ENCODE measurements around the gene OCA2. TPM values are rescaled to one million over a fixed set of nuclear protein-coding genes. Genes with fewer than 3 reads are reported as not detected.
"Not testable (repeated sequence)": the region's sequence is repeated elsewhere in the genome, so short reads cannot be mapped to it uniquely, and the experiment has no call there.

OCA2 gene
- total RNA-seq, 1 experiment from 2014 or later: not detected

DNA sequence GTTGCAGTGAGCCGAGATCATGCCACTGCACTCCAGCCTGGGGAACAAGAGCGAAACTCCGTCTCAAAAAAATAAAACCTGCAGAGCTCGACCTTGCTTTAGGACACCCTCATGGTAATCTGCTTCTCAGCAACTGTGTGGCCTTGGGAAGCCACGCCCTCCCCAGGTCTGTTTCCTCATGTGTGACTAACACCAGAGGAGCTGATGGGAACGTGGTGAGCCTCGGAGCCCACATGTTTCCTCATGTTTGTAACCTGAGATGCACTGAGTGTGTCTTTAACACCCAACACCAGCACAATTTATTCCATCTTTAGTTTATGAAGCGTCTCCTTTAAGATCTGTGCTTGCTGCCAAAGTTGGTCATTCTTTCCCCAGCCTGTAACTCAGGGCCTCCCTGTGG, 142.8 kb downstream of the OCA2 start:
- intact Hi-C loops (cut with micrococcal nuclease): no loop called here
- Mint-ChIP-seq H3K27ac (ENCODE audit: low read depth, unreplicated experiment) (no peak overlapping the region), H3K36me3 (ENCODE audit: insufficient read depth, unreplicated experiment) (no peaks in the 10 kb centered on the region), H3K9me3 (ENCODE audit: unreplicated experiment) (peaks cover 37% of the 10 kb centered on the region), H3K4me3 (ENCODE audit: unreplicated experiment) (no peak overlapping the region), H3K4me1 (ENCODE audit: insufficient read depth, unreplicated experiment) (no peaks in the 10 kb centered on the region), H3K27me3 (ENCODE audit: insufficient read depth, unreplicated experiment) (no peaks in the 10 kb centered on the region)
- ChIA-PET CTCF (no interaction called here), POLR2A (no interaction called here)
- TF ChIP-seq, protein P1, sequence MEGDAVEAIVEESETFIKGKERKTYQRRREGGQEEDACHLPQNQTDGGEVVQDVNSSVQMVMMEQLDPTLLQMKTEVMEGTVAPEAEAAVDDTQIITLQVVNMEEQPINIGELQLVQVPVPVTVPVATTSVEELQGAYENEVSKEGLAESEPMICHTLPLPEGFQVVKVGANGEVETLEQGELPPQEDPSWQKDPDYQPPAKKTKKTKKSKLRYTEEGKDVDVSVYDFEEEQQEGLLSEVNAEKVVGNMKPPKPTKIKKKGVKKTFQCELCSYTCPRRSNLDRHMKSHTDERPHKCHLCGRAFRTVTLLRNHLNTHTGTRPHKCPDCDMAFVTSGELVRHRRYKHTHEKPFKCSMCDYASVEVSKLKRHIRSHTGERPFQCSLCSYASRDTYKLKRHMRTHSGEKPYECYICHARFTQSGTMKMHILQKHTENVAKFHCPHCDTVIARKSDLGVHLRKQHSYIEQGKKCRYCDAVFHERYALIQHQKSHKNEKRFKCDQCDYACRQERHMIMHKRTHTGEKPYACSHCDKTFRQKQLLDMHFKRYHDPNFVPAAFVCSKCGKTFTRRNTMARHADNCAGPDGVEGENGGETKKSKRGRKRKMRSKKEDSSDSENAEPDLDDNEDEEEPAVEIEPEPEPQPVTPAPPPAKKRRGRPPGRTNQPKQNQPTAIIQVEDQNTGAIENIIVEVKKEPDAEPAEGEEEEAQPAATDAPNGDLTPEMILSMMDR (IDR thresholded peaks at IDR 0.05; ENCODE audit: unreplicated experiment): no peak
- DNase-seq (ENCODE audit: unreplicated experiment): no peak
- no TSS peak for BruUV-seq (replicated peaks)

DNA sequence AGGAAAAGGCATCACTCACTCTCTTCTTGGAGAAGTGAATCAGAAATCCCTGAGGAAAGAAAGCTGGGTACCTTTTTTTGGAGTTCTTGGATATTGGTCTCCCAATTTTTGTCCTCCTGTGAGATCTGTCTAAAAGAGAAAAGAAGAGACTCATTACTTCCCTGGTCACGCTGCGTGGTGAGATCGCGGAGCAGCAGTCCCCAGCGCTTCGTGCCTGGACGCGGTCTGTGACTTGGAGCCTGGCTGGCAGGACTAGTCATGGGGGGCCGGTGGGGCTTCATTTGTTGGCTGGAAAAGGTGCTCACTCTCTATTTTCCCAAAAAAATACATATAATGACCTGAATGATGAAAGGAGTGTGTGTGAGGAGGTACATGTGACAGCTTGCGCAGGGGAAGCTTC, 144.0 kb downstream of the OCA2 start:
- DNase-seq (ENCODE audit: unreplicated experiment): no peak
- POLR2A ChIA-PET: no interaction called here
- no peaks in the 10 kb centered on the region for H3K4me1 Mint-ChIP-seq (ENCODE audit: insufficient read depth, unreplicated experiment)
- no TSS peak for BruUV-seq (replicated peaks)
- CTCF ChIA-PET: no interaction called here
- peaks cover 36% of the 10 kb centered on the region for H3K9me3 Mint-ChIP-seq (ENCODE audit: unreplicated experiment)
- TF ChIP-seq, protein P1 (IDR thresholded peaks at IDR 0.05; ENCODE audit: unreplicated experiment): no peak
- intact Hi-C loops (cut with micrococcal nuclease): no loop called here
- H3K27ac Mint-ChIP-seq (ENCODE audit: low read depth, unreplicated experiment): no peak overlapping the region
- no peaks in the 10 kb centered on the region for H3K36me3 Mint-ChIP-seq (ENCODE audit: insufficient read depth, unreplicated experiment)
- H3K4me3 Mint-ChIP-seq (ENCODE audit: unreplicated experiment): no peak overlapping the region
- H3K27me3 Mint-ChIP-seq (ENCODE audit: insufficient read depth, unreplicated experiment): no peaks in the 10 kb centered on the region

DNA sequence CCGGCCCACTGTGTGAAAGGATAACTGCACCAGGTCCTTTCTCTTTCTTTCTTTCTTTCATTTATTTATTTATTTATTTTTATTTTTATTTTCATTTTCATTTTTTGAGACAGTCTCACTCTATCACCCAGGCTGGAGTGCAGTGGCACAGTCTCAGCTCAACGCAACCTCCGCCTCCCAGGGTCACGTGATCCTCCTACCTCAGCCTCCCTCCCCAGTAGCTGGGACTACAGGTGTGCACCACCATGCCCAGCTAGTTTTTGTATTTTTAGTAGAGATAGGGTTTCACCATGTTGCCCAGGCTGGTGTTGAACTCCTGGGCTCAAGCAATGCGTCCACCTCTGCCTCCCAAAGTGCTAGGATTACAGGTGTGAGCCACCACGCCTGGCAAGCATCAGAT, 146.5 kb downstream of the OCA2 start:
- H3K4me1 Mint-ChIP-seq (ENCODE audit: insufficient read depth, unreplicated experiment); DNase-seq (ENCODE audit: unreplicated experiment); POLR2A ChIA-PET; CTCF ChIA-PET; H3K27me3 Mint-ChIP-seq (ENCODE audit: insufficient read depth, unreplicated experiment); H3K27ac Mint-ChIP-seq (ENCODE audit: low read depth, unreplicated experiment); H3K36me3 Mint-ChIP-seq (ENCODE audit: insufficient read depth, unreplicated experiment); H3K4me3 Mint-ChIP-seq (ENCODE audit: unreplicated experiment); BruUV-seq (replicated peaks); intact Hi-C loops (cut with micrococcal nuclease): not testable (repeated sequence)
- H3K9me3 Mint-ChIP-seq (ENCODE audit: unreplicated experiment): peaks cover 35% of the 10 kb centered on the region

DNA sequence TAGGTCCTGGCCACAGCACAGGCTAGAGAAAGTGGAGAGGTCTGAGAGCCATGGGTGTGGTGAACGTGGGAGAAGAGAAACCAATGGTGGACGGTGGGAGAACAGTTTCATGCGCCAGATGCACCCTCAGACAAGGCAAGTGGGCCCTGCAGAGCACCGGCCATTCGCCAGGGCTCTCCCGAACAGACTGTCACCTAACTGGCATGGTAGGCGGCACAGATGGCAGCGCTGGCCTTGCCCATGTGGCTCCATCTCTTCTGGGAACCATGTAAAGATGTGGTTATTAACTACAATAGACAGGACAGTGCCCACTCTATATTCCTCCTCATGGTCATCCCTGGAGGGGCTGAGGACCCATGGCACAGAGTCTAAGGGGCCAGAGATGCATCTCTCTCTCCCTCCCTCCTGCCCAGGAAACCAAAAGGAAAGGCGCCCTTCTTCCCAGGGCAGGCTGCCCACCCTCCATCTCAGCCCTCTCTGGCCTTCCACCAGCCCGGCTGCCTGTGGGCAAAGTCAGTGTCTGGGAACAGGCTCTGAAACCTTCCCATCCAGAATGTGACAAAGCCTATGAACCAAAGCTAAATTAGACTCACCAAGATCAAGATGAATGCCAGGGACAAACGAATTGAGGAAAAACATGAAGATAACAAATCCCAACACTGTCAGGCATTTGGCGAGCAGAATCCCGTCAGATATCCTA, 147.8 kb downstream of the OCA2 start:
- ChIA-PET CTCF (no interaction called here), POLR2A (no interaction called here)
- Mint-ChIP-seq H3K27me3 (ENCODE audit: insufficient read depth, unreplicated experiment) (no peaks in the 10 kb centered on the region), H3K4me1 (ENCODE audit: insufficient read depth, unreplicated experiment) (no peaks in the 10 kb centered on the region), H3K36me3 (ENCODE audit: insufficient read depth, unreplicated experiment) (no peaks in the 10 kb centered on the region), H3K4me3 (ENCODE audit: unreplicated experiment) (no peak overlapping the region), H3K27ac (ENCODE audit: low read depth, unreplicated experiment) (no peak overlapping the region), H3K9me3 (ENCODE audit: unreplicated experiment) (peaks cover 47% of the 10 kb centered on the region)
- intact Hi-C loops (cut with micrococcal nuclease): no loop called here
- no peak for DNase-seq (ENCODE audit: unreplicated experiment)
- TF ChIP-seq, protein P1 (IDR thresholded peaks at IDR 0.05; ENCODE audit: unreplicated experiment): no peak
- BruUV-seq (replicated peaks): no TSS peak

DNA sequence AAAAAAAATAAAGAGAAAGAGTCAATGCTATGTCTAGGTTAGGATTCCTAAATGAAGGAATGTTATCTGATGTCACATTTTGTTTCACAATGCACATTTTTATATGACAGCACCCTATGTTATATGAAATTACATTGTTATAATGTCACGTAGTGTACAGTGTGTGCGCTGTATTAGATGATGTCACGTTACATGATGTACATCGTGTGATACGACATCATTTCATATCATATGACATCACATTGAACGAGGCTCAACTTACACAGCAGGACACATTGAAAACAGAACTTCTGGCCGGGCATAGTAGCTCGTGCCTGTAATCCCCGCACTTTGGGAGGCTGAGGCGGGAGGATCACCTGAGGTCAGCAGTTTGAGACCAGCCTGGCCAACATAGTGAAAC, 150.0 kb downstream of the OCA2 start:
- H3K4me3 Mint-ChIP-seq (ENCODE audit: unreplicated experiment): no peak overlapping the region
- intact Hi-C loops (cut with micrococcal nuclease): no loop called here
- DNase-seq (ENCODE audit: unreplicated experiment): no peak
- no TSS peak for BruUV-seq (replicated peaks)
- CTCF ChIA-PET: interaction anchor here (0.6 kb wide), 1 partner anchor 177 kb away, joined by 3 read pairs; no protein-coding TSS in a partner anchor
- H3K36me3 Mint-ChIP-seq (ENCODE audit: insufficient read depth, unreplicated experiment): no peaks in the 10 kb centered on the region
- no peaks in the 10 kb centered on the region for H3K4me1 Mint-ChIP-seq (ENCODE audit: insufficient read depth, unreplicated experiment)
- TF ChIP-seq, protein P1 (IDR thresholded peaks at IDR 0.05; ENCODE audit: unreplicated experiment): no peak
- no peaks in the 10 kb centered on the region for H3K27me3 Mint-ChIP-seq (ENCODE audit: insufficient read depth, unreplicated experiment)
- no peak overlapping the region for H3K27ac Mint-ChIP-seq (ENCODE audit: low read depth, unreplicated experiment)
- POLR2A ChIA-PET: no interaction called here
- peaks cover 51% of the 10 kb centered on the region for H3K9me3 Mint-ChIP-seq (ENCODE audit: unreplicated experiment)
